IMR-90 (cell line): ENCODE data around the gene SHROOM3. TPM values are rescaled to one million over a fixed set of nuclear protein-coding genes. Genes with fewer than 3 reads are reported as not detected.

Source experiments
- ATAC-seq: fragments of 200-7000 bp; cut with Tn5 transposase; 2 replicates; pipeline ENCODE4 v1.9.1; 2020; ENCODE audit warnings: low read depth, mild to moderate bottlenecking, moderate library complexity
- BruUV-seq: library from RNA; stranded (reverse); fragments of 400-500 nt; replicated peaks from 2 replicates; lab custom pipeline; 2021; lab: Mats Ljungman, UMichigan
- CTCF ChIA-PET: fragments of 300-600 bp; formaldehyde crosslinking; extraction: SDS; loops from one replicate; lab custom pipeline; 2021; ENCODE audit warnings: antibody characterized with exemption; lab: Yijun Ruan, JAX
- POLR2A ChIA-PET: fragments of 300-600 bp; sonication (Branson Sonifier 250); formaldehyde crosslinking; loops from one replicate; lab custom pipeline; 2022; ENCODE audit warnings: antibody characterized with exemption; ENCODE audit not compliant: unreplicated experiment; lab: Charles Lee
- DNase-seq: peaks from one replicate; pipeline ENCODE4 v3.0.0; 2013
- H2AFZ ChIP-seq: replicated peaks from 2 replicates; pipeline ENCODE3; 2013; ENCODE audit warnings: low read length, mild to moderate bottlenecking; ENCODE audit not compliant: poor library complexity
- H2AK5ac ChIP-seq: 2 replicates; pipeline ENCODE4 v1.6.1; 2013; ENCODE audit warnings: low read depth, low read length, inconsistent platforms
- H2AK9ac ChIP-seq: replicated peaks from 2 replicates; pipeline ENCODE3; 2013; ENCODE audit warnings: mild to moderate bottlenecking, low read depth, low read length, moderate library complexity; ENCODE audit not compliant: poor library complexity
- H2BK120ac ChIP-seq: 2 replicates; pipeline ENCODE4 v1.6.1; 2013; ENCODE audit warnings: low read depth, low read length, inconsistent platforms
- H2BK15ac ChIP-seq: 3 replicates; pipeline ENCODE4 v1.6.1; 2013; ENCODE audit warnings: low read depth, low read length, inconsistent platforms
- H2BK20ac ChIP-seq: 2 replicates; pipeline ENCODE4 v1.6.1; 2013; ENCODE audit warnings: low read depth, mild to moderate bottlenecking, inconsistent platforms, low read length, moderate library complexity
- H2BK5ac ChIP-seq: 2 replicates; pipeline ENCODE4 v1.6.1; 2013; ENCODE audit warnings: mild to moderate bottlenecking, low read depth, low read length, inconsistent platforms; ENCODE audit not compliant: poor library complexity, severe bottlenecking
- H3K14ac ChIP-seq: replicated peaks from 2 replicates; pipeline ENCODE4 v1.6.1; 2013; ENCODE audit warnings: low read depth, low read length, inconsistent platforms
- H3K18ac ChIP-seq: 2 replicates; pipeline ENCODE4 v1.6.1; 2013; ENCODE audit warnings: low read depth, low read length, control low read depth
- H3K23ac ChIP-seq: 2 replicates; pipeline ENCODE4 v1.6.1; 2013; ENCODE audit warnings: low read depth, low read length, inconsistent platforms
- H3K27ac ChIP-seq: 2 replicates; pipeline ENCODE4 v1.5.1; 2013; ENCODE audit warnings: mild to moderate bottlenecking, control low read depth, low read length; ENCODE audit not compliant: insufficient read depth
- H3K27me3 ChIP-seq: 2 replicates; pipeline ENCODE4 v1.6.1; 2013; ENCODE audit warnings: low read length; ENCODE audit not compliant: control insufficient read depth, insufficient read depth
- H3K36me3 ChIP-seq: 2 replicates; pipeline ENCODE4 v1.6.1; 2013; ENCODE audit warnings: low read length, mixed read lengths; ENCODE audit not compliant: control insufficient read depth, insufficient read depth
- H3K4ac ChIP-seq: 2 replicates; pipeline ENCODE4 v1.6.1; 2013; ENCODE audit warnings: low read depth, low read length, inconsistent platforms
- H3K4me1 ChIP-seq: 2 replicates; pipeline ENCODE4 v1.6.1; 2013; ENCODE audit warnings: low read length, mixed read lengths; ENCODE audit not compliant: control insufficient read depth, insufficient read depth
- H3K4me2 ChIP-seq: 2 replicates; pipeline ENCODE4 v1.6.1; 2013; ENCODE audit warnings: low read depth, mild to moderate bottlenecking, control low read depth, low read length, moderate library complexity
- H3K4me3 ChIP-seq: 2 replicates; pipeline ENCODE4 v1.5.1; 2013; ENCODE audit warnings: low read depth, mild to moderate bottlenecking, control low read depth, low read length, moderate library complexity; ENCODE audit not compliant: insufficient read depth
- H3K56ac ChIP-seq: 2 replicates; pipeline ENCODE4 v1.6.1; 2013; ENCODE audit warnings: low read length, inconsistent platforms; ENCODE audit not compliant: insufficient read depth; ENCODE audit errors: extremely low read depth
- H3K79me1 ChIP-seq, 2 experiments: 2 replicates each; pipeline ENCODE4 v1.6.1; 2013; ENCODE audit warnings: low read length in 2 of 2, inconsistent platforms in 1 of 2, low read depth in 1 of 2
- H3K9ac ChIP-seq: 2 replicates; pipeline ENCODE4 v1.6.1; 2013; ENCODE audit warnings: low read depth, low read length, control low read depth
- H3K9me1 ChIP-seq: 2 replicates; pipeline ENCODE4 v1.6.1; 2013; ENCODE audit warnings: low read length, inconsistent platforms; ENCODE audit not compliant: insufficient read depth
- H3K9me3 ChIP-seq: 2 replicates; pipeline ENCODE4 v1.6.1; 2013; ENCODE audit warnings: low read length; ENCODE audit not compliant: control insufficient read depth, insufficient read depth
- H4K20me1 ChIP-seq: 2 replicates; pipeline ENCODE4 v1.6.1; 2013; ENCODE audit warnings: low read length, inconsistent platforms; ENCODE audit not compliant: insufficient read depth
- H4K5ac ChIP-seq: 2 replicates; pipeline ENCODE4 v1.6.1; 2013; ENCODE audit warnings: mild to moderate bottlenecking, low read depth, low read length, control low read depth
- H4K8ac ChIP-seq, 2 experiments: 2 replicates each; pipeline ENCODE4 v1.6.1; 2013; ENCODE audit warnings: low read depth in 2 of 2, low read length in 2 of 2, control low read depth in 1 of 2, inconsistent platforms in 1 of 2
- H4K91ac ChIP-seq: 2 replicates; pipeline ENCODE4 v1.6.1; 2013; ENCODE audit warnings: low read depth, low read length, inconsistent platforms; ENCODE audit not compliant: insufficient read depth
- BHLHE40 ChIP-seq: fragments of 150-350 bp; IDR thresholded peaks from 2 replicates; pipeline ENCODE4 v1.6.1; 2016; ENCODE audit warnings: mild to moderate bottlenecking, low read depth, low read length
- FOS ChIP-seq: fragments of 150-350 bp; IDR thresholded peaks from 2 replicates; pipeline ENCODE4 v1.6.1; 2016; ENCODE audit warnings: low read depth, low read length
- NFE2L2 ChIP-seq: fragments of 150-350 bp; IDR thresholded peaks from 2 replicates; pipeline ENCODE4 v1.6.1; 2016; ENCODE audit warnings: low read depth, mild to moderate bottlenecking, low read length
- POLR2A ChIP-seq: IDR thresholded peaks from 2 replicates; pipeline ENCODE4 v1.6.1; 2012; ENCODE audit warnings: mild to moderate bottlenecking, low read depth, low read length
- RAD21 ChIP-seq: IDR thresholded peaks from 2 replicates; pipeline ENCODE4 v1.6.1; 2012; ENCODE audit warnings: low read length, improper control_type of control experiment
- RCOR1 ChIP-seq: IDR thresholded peaks from 2 replicates; pipeline ENCODE4 v1.6.1; 2012; ENCODE audit warnings: mild to moderate bottlenecking, low read length, improper control_type of control experiment; ENCODE audit not compliant: insufficient replicate concordance
- WGBS, 2 experiments: methylation state at CpG; one replicate each; pipeline versions ENCODE4 v1.1.5 to v1.1.7; 2013; ENCODE audit warnings: missing lambda C conversion rate in 2 of 2; ENCODE audit not compliant: insufficient read length in 1 of 2; ENCODE audit errors: extremely low coverage in 2 of 2; 5-methylcytosine and 5-hydroxymethylcytosine counted together
- dilution Hi-C: fragments of 300-500 bp; cut with HindIII; formaldehyde crosslinking; loops from one replicate; pipeline ENCODE4 v1.14.3; 2018; ENCODE audit warnings: low sequenced_read_pairs; ENCODE audit not compliant: unreplicated experiment
- in situ Hi-C: fragments of 300-500 bp; cut with MboI; formaldehyde crosslinking; loops from 3 replicates; pipeline ENCODE4 v1.14.3; 2019; ENCODE audit warnings: low sequenced_read_pairs, inconsistent platforms, mixed read lengths
- intact Hi-C: fragments of 100-400 bp; cut with micrococcal nuclease; formaldehyde crosslinking; loops from 2 replicates; pipeline ENCODE4 v1.10.0; 2022
- polyA plus RNA-seq, 3 experiments: library from polyadenylated mRNA; depleted of rRNA; stranded (reverse); fragments of >200 nt; gene quantifications; 2 replicates each; pipeline ENCODE4 v1.2.3, GENCODE V29; 2012; ENCODE audit warnings: low replicate concordance in 1 of 3
- total RNA-seq: library from RNA; depleted of rRNA; stranded (reverse); fragments of >200 nt; gene quantifications from 2 replicates; pipeline ENCODE4 v1.2.3, GENCODE V29; 2012
- TF ChIP-seq, protein P1 (sequence below): fragments of 150-350 bp; IDR thresholded peaks from 2 replicates; pipeline ENCODE4 v1.6.1; 2016; ENCODE audit warnings: low read depth, mild to moderate bottlenecking, low read length, moderate library complexity, borderline replicate concordance

Gene SHROOM3
- total and polyA plus RNA-seq, 2 of the 4 experiments (the other 2 are of a cell fraction), result 10.8 to 19.5 TPM

DNA sequence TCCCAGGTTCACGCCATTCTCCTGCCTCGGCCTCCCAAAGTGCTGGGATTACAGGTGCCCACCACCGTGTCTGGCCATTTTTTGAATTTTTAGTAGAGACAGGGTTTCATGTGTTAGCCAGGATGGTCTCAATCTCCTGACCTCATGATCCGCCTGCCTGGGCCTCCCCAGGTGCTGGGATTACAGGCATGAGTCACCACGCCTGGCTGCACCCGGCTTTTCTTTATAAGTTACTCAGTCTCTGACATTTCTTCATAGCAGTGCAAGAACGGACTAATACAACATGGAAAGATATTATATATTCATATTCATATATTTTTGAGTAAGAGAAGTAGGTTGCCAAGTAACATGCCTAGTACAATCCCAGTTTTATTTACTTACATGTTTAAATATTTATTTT, 22.9 kb downstream of the SHROOM3 start:
- Histone ChIP-seq H2BK15ac (no peak overlapping the region), H3K9me3 (no peaks in the 10 kb centered on the region; the same call in 1 of the 2 replicates), H3K79me1 (no peaks in the 10 kb centered on the region), H4K5ac (no peak overlapping the region), H2BK5ac (no peak overlapping the region), H3K4me2 (no peak overlapping the region), H3K27ac (no peak overlapping the region), H3K18ac (no peak overlapping the region), H3K4me1 (0 out of 2 replicates have a peak, but pooled peaks cover 3% of the 10 kb centered on the region), H4K91ac (no peak overlapping the region), H2BK20ac (no peak overlapping the region), H3K14ac (no peak overlapping the region), H2AFZ (no peak overlapping the region), H4K20me1 (no peaks in the 10 kb centered on the region), H3K23ac (no peak overlapping the region), H3K56ac (no peak overlapping the region), H3K9ac (no peak overlapping the region), H4K8ac (no peak overlapping the region), H3K9me1 (peaks cover 2% of the 10 kb centered on the region; the same call in 1 of the 2 replicates), H3K4me3 (no peak overlapping the region), H3K36me3 (no peaks in the 10 kb centered on the region), H3K4ac (no peak overlapping the region), H2AK5ac (no peak overlapping the region), H2BK120ac (no peak overlapping the region), H2AK9ac (no peak overlapping the region), H3K27me3 (peaks cover 3% of the 10 kb centered on the region; the same call in 1 of the 2 replicates)
- ATAC-seq (no peak), DNase-seq (no peak)
- intact Hi-C loops, result no loop called here
- no TSS peak for BruUV-seq
- dilution Hi-C loops, result no loop called here
- TF ChIP-seq FOS (no peak), BHLHE40 (no peak), RAD21 (no peak), NFE2L2 (no peak), RCOR1 (no peak), POLR2A (no peak)
- TF ChIP-seq, protein P1, sequence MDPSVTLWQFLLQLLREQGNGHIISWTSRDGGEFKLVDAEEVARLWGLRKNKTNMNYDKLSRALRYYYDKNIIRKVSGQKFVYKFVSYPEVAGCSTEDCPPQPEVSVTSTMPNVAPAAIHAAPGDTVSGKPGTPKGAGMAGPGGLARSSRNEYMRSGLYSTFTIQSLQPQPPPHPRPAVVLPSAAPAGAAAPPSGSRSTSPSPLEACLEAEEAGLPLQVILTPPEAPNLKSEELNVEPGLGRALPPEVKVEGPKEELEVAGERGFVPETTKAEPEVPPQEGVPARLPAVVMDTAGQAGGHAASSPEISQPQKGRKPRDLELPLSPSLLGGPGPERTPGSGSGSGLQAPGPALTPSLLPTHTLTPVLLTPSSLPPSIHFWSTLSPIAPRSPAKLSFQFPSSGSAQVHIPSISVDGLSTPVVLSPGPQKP, result no peak
- in situ Hi-C loops, result no loop called here
- 100% methylated on average over 1 of the region's 7 CpGs; no CpG with 5 or more reads in 1 of the 2 experiments for WGBS, 2 experiments
- ChIA-PET POLR2A (no interaction called here), CTCF (no interaction called here)
